ENCODE measurements around the gene SMAD9. TPM values are rescaled to one million over a fixed set of nuclear protein-coding genes. Genes with fewer than 3 reads are reported as not detected.

SMAD9 gene
- total and polyA plus RNA-seq, 2 experiments from 2014 or later = 3.2 to 5.8 TPM

DNA sequence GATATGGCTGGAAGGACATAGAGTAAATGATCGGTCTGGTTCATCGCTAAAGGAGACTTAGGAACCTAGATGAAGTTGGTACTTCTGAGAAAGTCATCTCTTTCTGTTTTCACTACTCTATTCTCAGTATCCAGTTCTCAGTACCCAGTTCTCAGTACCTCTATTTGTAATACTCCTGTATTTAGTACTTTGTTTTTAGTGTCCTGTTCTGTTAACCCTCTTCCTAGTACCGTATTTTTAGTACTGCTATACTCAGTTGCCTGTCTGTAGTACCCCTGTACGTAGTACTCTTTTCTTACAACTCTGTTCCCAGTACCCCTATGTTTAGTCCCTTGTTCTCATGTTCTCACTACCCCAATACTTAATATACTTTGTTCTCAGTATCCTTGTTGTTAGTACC is 99.8 kb downstream of the SMAD9 start:
- Histone ChIP-seq H3K79me2 (peaks cover 42% of the 10 kb centered on the region), H3K27ac (no peak overlapping the region), H2AFZ (peak overlapping the region; percentile 79), H3K4me2 (peak overlapping the region; percentile 82), H3K27me3 (no peaks in the 10 kb centered on the region), H3K4me1 (ENCODE audit: insufficient read depth) (peaks cover 14% of the 10 kb centered on the region), H3K4me3 (peak overlapping the region; percentile 86), H3K9me3 (ENCODE audit: low read depth) (no peaks in the 10 kb centered on the region), H4K20me1 (ENCODE audit: insufficient read depth, poor library complexity, severe bottlenecking) (no peaks in the 10 kb centered on the region), H3K9me2 (replicated peaks; ENCODE audit: insufficient read depth) (no peaks in the 10 kb centered on the region), H3K36me3 (replicated peaks; ENCODE audit: insufficient read depth, low read depth) (no peaks in the 10 kb centered on the region)
- DNase-seq (ENCODE audit: low spot score) = no peak
- TF ChIP-seq CTCF (IDR thresholded peaks at IDR 0.05; ENCODE audit: poor library complexity) (no peak), EZH2 (IDR thresholded peaks at IDR 0.05; ENCODE audit: borderline replicate concordance) (no peak), EZH2phosphoT487 (IDR thresholded peaks at IDR 0.05; ENCODE audit: low read depth, severe bottlenecking, unreplicated experiment) (no peak)
- 81% methylated on average over 4 of the region's 4 CpGs for WGBS (ENCODE audit: low lambda C conversion rate, missing lambda C conversion rate)

GRCh38 chr13:36819739-36820090 is 100.3 kb downstream of the SMAD9 start:
- no peaks in the 10 kb centered on the region for H3K36me3 ChIP-seq (replicated peaks; ENCODE audit: insufficient read depth, low read depth)
- no peaks in the 10 kb centered on the region for H3K9me2 ChIP-seq (replicated peaks; ENCODE audit: insufficient read depth)
- H2AFZ ChIP-seq = peak overlapping the region; percentile 79
- WGBS (ENCODE audit: low lambda C conversion rate, missing lambda C conversion rate) = 2% methylated on average over 20 of the region's 20 CpGs
- peak; percentile 19 for DNase-seq (ENCODE audit: low spot score)
- H3K27me3 ChIP-seq = no peaks in the 10 kb centered on the region
- TF ChIP-seq CTCF (IDR thresholded peaks at IDR 0.05; ENCODE audit: poor library complexity) (no peak), EZH2phosphoT487 (IDR thresholded peaks at IDR 0.05; ENCODE audit: low read depth, severe bottlenecking, unreplicated experiment) (no peak), EZH2 (IDR thresholded peaks at IDR 0.05; ENCODE audit: borderline replicate concordance) (no peak)
- peaks cover 42% of the 10 kb centered on the region for H3K79me2 ChIP-seq
- H3K4me2 ChIP-seq = peak overlapping the region; percentile 82
- H3K4me3 ChIP-seq = peak overlapping the region; percentile 86
- no peak overlapping the region for H3K27ac ChIP-seq
- peaks cover 14% of the 10 kb centered on the region for H3K4me1 ChIP-seq (ENCODE audit: insufficient read depth)
- no peaks in the 10 kb centered on the region for H3K9me3 ChIP-seq (ENCODE audit: low read depth)
- H4K20me1 ChIP-seq (ENCODE audit: insufficient read depth, poor library complexity, severe bottlenecking) = no peaks in the 10 kb centered on the region

DNA sequence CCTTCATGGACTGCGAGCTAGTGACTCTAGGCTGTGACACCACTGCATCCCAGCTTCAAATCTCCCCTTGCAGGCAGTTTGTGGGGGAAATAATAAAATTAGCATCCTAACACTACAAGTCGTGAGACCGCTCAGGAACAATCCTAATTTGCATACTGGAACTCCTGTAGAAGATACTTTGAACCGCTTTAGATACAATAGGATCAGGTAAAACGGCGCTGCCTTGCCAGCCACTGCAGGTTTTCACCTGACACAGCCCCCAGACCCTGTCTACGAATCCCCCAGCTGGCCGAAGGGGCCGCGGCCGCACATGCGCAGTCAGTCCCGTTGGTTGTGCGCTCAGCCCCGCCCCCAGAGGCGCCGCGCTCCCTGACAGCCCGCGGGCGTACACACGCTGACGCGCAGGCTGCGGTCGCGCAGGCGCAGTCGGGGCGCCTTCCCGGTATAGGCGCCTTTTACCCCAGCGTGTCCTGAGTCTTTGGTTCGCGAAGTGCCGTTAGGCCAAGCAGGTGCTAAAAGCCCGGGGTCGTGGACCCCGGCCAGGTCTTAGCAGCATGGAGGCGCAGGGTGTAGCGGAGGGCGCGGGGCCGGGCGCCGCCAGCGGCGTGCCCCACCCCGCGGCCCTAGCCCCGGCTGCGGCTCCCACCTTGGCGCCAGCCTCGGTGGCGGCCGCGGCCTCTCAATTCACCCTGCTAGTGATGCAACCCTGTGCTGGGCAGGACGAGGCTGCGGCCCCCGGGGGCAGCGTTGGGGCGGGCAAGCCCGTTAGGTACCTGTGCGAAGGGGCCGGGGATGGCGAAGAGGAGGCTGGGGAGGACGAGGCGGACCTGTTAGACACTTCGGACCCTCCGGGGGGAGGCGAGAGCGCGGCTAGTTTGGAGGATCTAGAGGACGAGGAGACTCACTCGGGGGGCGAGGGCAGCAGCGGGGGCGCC is 101.0 kb downstream of the SMAD9 start, which contains the start of gene RFXAP:
RFXAP (plus strand) TSS at position 419 of the 935 bp plus-strand sequence; CDS start at position 555, 136 bp downstream.
- Histone ChIP-seq H3K4me1 (ENCODE audit: insufficient read depth) (peaks cover 14% of the 10 kb centered on the region), H3K79me2 (peaks cover 42% of the 10 kb centered on the region), H3K4me2 (peak within 1 kb of the TSS; percentile 82), H3K27ac (peak within 1 kb of the TSS; percentile 47), H3K9me3 (ENCODE audit: low read depth) (no peaks in the 10 kb centered on the region), H3K4me3 (peak within 1 kb of the TSS; percentile 86), H2AFZ (peak within 1 kb of the TSS; percentile 79), H3K27me3 (no peaks in the 10 kb centered on the region), H3K36me3 (replicated peaks; ENCODE audit: insufficient read depth, low read depth) (no peaks in the 10 kb centered on the region), H3K9me2 (replicated peaks; ENCODE audit: insufficient read depth) (no peaks in the 10 kb centered on the region), H4K20me1 (ENCODE audit: insufficient read depth, poor library complexity, severe bottlenecking) (no peaks in the 10 kb centered on the region)
- DNase-seq (ENCODE audit: low spot score) = peak; percentile 96
- WGBS (ENCODE audit: low lambda C conversion rate, missing lambda C conversion rate) = 1% methylated on average over 42 of the region's 78 CpGs
- TF ChIP-seq EZH2 (IDR thresholded peaks at IDR 0.05; ENCODE audit: borderline replicate concordance) (no peak), CTCF (IDR thresholded peaks at IDR 0.05; ENCODE audit: poor library complexity) (no peak), EZH2phosphoT487 (IDR thresholded peaks at IDR 0.05; ENCODE audit: low read depth, severe bottlenecking, unreplicated experiment) (no peak)
